NCI-H82 treated with DMSO at 0.1 percent for 48 hours (cell line): ENCODE measurements around the gene PRKCH.
"Not testable (repeated sequence)": the region's sequence is repeated elsewhere in the genome, so short reads cannot be mapped to it uniquely, and the experiment has no call there.

Source experiments
- DNase-seq: peaks from one replicate; lab custom pipeline; 2025; ENCODE audit not compliant: unreplicated experiment; lab: John Stamatoyannopoulos, UW

PRKCH gene

GRCh38 chr14:61388976-61389576 lies 67.7 kb downstream of the PRKCH start:
- no peak for DNase-seq

- no peak for DNase-seq
These were observed 69.7 kb downstream of the PRKCH start for GRCh38 chr14:61391119-61391518.

GRCh38 chr14:61392297-61392696 lies 70.9 kb downstream of the PRKCH start:
- DNase-seq, result no peak

GRCh38 chr14:61394542-61394941 lies 73.2 kb downstream of the PRKCH start:
- DNase-seq, result no peak

- no peak for DNase-seq
These were observed 73.8 kb downstream of the PRKCH start for GRCh38 chr14:61395115-61395725.

- DNase-seq, result no peak
These were observed 74.9 kb downstream of the PRKCH start for GRCh38 chr14:61396279-61396678.

- DNase-seq, result no peak
These were observed 75.3 kb downstream of the PRKCH start for GRCh38 chr14:61396694-61397093.

GRCh38 chr14:61397615-61398014 lies 76.2 kb downstream of the PRKCH start:
- no peak for DNase-seq

- DNase-seq, result no peak
These were observed 76.8 kb downstream of the PRKCH start for GRCh38 chr14:61398221-61398620.

- DNase-seq, result no peak
These were observed 78.0 kb downstream of the PRKCH start for GRCh38 chr14:61399365-61399764.

GRCh38 chr14:61401461-61401860 lies 80.1 kb downstream of the PRKCH start:
- no peak for DNase-seq

- no peak for DNase-seq
These were observed 82.0 kb downstream of the PRKCH start for GRCh38 chr14:61403411-61403810.

GRCh38 chr14:61404637-61405036 lies 83.3 kb downstream of the PRKCH start:
- DNase-seq, result no peak

GRCh38 chr14:61406198-61406597 lies 84.8 kb downstream of the PRKCH start:
- DNase-seq, result no peak

- DNase-seq, result no peak
These were observed 85.3 kb downstream of the PRKCH start for GRCh38 chr14:61406675-61407074.

GRCh38 chr14:61408498-61408897 lies 87.1 kb downstream of the PRKCH start:
- no peak for DNase-seq

- no peak for DNase-seq
These were observed 88.4 kb downstream of the PRKCH start for GRCh38 chr14:61409782-61410181.

- not testable (repeated sequence) for DNase-seq
These were observed 94.6 kb downstream of the PRKCH start for GRCh38 chr14:61415934-61416333.

- DNase-seq, result no peak
These were observed 95.2 kb downstream of the PRKCH start for GRCh38 chr14:61416591-61416990.

GRCh38 chr14:61417141-61417540 lies 95.8 kb downstream of the PRKCH start:
- DNase-seq, result no peak

- no peak for DNase-seq
These were observed 96.6 kb downstream of the PRKCH start for GRCh38 chr14:61417883-61418455.

- DNase-seq, result no peak
These were observed 97.4 kb downstream of the PRKCH start for GRCh38 chr14:61418746-61419145.

GRCh38 chr14:61419201-61419600 lies 97.8 kb downstream of the PRKCH start:
- no peak for DNase-seq
